ENCODE results near the gene PRRG3.
"Not testable (repeated sequence)": the region's sequence is repeated elsewhere in the genome, so short reads cannot be mapped to it uniquely, and the experiment has no call there.

The PRRG3 gene

GRCh38 chrX:151694661-151695582, at the start of gene PRRG3:
TSS of gene PRRG3 (plus strand) at chrX:151695458. CDS start at chrX:151698815, 3,357 bp downstream.
- no peak for DNase-seq (ENCODE audit: low read depth in 3 of 3, low spot score in 1 of 3)

- no peak for DNase-seq (ENCODE audit: low read depth in 3 of 3, low spot score in 1 of 3)
These were observed 20.0 kb upstream of the PRRG3 start for GRCh38 chrX:151675121-151675746.

DNA sequence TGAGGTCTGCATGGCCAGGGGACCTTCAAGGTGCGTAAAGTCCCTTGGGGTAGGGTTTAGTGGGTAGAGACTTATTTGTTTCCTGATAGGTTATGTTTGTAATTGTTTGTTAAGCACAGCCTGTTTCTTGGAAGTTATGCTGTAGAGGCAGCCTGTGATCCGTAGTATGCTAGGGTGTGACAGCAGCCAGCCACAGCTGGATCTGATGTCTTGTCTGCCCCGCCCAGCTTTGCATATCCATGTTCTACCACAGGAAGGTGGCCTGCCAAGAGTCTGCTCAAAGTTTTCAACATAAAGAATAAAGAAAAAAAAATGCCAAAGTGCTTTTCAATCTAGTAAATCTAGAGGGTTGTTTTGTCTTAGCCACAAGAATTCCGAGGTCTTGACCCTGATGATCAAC, 19.1 kb upstream of the PRRG3 start:
- DNase-seq (ENCODE audit: low read depth in 3 of 3, low spot score in 1 of 3): no peak

DNA sequence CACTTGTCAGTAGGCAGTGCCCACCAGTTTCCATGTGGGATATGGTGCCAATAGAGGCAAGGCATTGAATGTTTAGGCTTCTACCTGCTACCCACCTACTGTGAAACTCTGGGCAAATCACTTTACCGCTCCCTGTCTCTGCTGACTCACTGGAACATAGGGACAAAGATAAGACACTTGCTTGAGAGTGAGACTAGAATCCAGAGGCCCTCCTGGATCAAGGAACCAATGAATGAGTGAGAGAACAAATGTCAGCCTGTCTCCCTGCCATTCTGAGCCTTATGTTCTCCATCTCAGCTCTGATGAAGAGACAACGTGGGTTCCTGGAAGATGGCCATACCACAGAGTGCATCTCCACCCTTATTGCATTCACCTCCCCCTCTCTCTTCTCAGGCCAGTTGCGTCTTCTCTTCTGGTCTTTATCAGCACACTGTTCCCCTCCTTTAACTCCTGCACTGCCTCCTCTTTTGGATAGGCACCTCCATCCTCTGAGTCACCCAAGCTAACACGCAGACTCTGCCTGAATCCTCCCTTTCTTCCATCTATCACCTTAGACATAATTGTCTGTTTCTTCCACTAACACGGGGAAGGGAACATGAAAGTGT, 15.4 kb upstream of the PRRG3 start:
- no peak for DNase-seq (ENCODE audit: low read depth in 3 of 3, low spot score in 1 of 3)

DNA sequence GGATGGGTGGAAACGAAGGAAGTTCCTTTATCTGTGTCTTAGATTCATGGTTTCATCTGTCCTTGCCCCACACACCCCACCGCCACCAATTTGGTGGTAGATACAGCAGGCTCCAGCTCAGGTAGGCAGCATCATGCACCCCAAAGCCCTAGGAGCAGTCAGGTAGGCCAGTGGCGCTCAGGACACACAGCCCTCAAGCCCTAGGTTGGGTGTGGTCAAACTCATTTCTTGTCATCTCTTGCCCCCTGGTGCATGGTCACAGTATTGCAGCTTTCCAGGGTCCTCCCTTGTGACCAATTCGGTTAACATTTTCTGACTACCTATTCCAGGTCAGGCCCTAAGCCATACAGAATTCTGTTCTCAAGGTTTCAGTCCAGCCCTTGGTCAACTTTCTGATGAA, 14.5 kb upstream of the PRRG3 start:
- DNase-seq (ENCODE audit: low read depth in 3 of 3, low spot score in 1 of 3): peak in 1 of 3 donors; percentile 41

- DNase-seq (ENCODE audit: low read depth in 3 of 3, low spot score in 1 of 3): no peak
These were observed 7.6 kb upstream of the PRRG3 start for GRCh38 chrX:151687635-151688034.

GRCh38 chrX:151688695-151689094, 6.6 kb upstream of the PRRG3 start:
- no peak for DNase-seq (ENCODE audit: low read depth in 3 of 3, low spot score in 1 of 3)

GRCh38 chrX:151692825-151693224, 2.4 kb upstream of the PRRG3 start:
- no peak for DNase-seq (ENCODE audit: low read depth in 3 of 3, low spot score in 1 of 3)

DNA sequence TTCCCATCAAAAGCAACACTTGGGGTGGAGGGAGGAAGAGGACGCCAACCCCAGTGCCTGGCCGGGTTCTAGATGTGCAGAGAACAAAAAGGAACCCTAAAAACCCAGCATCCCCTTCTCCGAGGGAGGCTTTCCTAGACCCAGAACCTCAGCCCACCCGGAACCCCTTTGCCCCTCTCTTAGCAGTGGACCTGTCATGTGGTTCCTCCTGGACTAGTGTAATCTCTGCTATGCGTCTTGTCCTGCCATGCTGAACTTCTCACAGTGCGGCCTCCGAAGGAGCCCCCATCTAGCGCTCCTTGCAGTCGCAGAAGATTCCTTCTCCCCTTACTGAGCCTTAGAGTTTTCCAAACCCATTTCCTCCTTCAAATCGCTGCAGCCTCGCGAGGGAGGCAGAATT, 1.1 kb upstream of the PRRG3 start:
- DNase-seq (ENCODE audit: low read depth in 3 of 3, low spot score in 1 of 3): no peak

DNA sequence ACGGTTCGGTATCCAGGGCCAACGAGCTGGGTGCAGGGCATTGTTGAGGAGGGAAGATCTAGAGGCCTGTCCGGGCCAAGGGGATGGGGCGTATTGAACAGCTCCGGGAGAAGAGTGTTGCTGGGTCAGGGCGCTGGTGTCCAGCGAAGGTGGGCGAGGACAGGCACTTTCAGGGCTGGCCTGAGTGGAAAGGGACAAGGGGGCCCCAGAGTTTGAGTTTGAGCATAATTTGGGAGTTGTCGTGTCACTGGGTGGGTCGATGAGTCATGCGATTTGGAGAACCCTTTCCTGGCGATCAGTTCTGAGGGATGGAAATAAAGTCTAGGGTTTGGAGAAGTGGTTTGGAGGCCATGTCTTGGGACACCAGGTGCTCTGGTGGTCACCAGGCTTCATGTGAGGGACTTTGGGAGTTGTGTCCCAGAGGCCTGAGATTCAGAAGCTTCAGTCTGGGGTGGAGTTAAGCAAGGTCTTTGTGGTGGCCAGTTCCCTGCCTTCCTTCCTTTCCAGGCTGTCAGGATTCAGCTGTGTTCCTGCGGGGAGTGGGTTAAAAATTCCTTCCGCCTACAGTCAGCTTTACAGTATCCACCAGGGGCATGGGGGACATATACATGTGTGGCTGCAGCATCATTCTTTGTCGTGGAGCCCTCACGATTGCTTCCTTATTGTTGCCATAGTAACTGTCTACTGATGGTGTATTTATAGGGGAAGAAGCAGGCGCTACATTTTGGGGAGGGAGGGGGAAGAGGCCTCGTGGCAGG, 504 bp downstream of the PRRG3 start:
- DNase-seq (ENCODE audit: low read depth in 3 of 3, low spot score in 1 of 3): no peak

DNA sequence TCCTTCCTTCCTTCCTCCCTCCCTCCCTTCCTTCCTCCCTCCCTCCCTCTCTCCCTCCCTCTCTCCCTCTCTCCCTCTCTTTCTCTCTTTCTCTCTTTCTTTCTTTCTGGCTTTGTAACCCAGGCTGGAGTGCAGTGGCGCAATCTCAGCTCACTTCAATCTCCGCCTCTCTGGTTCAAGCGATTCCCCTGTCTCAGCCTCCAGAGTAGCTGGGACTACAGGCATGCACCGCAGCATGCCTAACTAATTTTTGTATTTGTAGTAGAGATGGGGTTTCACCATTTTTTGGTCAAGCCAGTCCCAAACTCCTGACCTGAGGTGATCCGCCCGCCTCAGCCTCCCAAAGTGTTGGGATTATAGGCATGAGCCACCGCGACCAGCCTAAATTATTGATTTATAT, 1.8 kb downstream of the PRRG3 start:
- not testable (repeated sequence) for DNase-seq (ENCODE audit: low read depth in 3 of 3, low spot score in 1 of 3)

- no peak for DNase-seq (ENCODE audit: low read depth in 3 of 3, low spot score in 1 of 3)
These were observed 2.3 kb downstream of the PRRG3 start for GRCh38 chrX:151697522-151697921.

DNA sequence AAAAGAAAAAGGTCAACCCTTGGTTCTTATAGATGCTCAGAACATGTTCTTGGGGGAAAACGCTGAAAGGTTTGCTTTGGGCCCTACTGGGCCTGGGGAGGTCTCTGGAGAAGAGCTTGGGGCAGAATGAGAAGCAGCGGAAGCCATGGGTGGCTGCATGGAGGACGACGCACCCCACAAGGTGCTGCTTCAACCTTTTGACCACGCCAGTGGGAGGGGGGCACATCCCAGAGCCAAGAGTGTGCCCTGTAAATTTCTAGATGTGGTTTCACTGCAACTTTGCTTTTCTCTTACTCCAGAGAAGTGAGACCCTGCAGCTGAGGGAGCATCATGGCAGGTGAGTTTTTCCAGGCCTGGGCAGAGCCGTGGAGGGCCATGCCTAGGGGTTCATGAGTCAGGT, 3.2 kb downstream of the PRRG3 start:
- DNase-seq (ENCODE audit: low read depth in 3 of 3, low spot score in 1 of 3): no peak

DNA sequence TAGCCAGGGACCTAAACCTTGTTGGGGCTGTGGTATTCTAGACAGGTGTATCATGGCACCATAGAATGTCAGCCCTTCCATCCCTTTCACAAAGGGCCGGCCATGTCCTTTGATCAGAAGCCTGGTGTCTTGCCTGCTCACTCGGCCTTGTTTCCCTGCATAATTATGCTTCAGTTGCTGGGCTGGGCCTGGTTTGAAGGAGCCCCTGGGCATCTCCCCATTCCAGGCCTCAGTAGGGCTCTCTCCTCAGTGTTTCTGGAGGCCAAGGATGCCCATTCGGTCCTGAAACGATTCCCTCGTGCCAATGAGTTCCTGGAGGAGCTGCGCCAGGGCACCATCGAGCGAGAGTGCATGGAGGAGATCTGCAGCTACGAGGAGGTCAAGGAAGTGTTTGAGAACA, 4.5 kb downstream of the PRRG3 start:
- DNase-seq (ENCODE audit: low read depth in 3 of 3, low spot score in 1 of 3): no peak

GRCh38 chrX:151700581-151700980, 5.3 kb downstream of the PRRG3 start:
- no peak for DNase-seq (ENCODE audit: low read depth in 3 of 3, low spot score in 1 of 3)

DNA sequence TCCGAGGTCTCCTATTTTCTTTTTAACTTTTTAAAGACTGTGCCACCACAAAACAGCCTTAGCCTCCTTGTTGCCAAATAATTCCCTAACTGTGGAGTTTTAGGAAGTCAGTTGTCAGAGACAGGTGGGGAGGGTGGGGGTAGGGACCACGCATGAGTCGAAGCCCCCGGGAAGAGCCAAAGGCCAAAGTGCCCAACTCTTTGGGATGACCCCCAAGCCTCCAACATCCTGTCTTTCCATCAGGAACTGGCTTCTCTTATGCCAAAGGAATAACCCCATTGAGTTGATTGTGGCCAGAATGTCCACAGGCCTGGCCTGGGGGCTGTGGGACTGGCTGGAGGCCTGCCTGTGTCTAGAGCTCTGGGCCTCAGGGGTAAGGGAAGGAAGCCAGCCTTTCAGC, 5.8 kb downstream of the PRRG3 start:
- no peak for DNase-seq (ENCODE audit: low read depth in 3 of 3, low spot score in 1 of 3)

DNA sequence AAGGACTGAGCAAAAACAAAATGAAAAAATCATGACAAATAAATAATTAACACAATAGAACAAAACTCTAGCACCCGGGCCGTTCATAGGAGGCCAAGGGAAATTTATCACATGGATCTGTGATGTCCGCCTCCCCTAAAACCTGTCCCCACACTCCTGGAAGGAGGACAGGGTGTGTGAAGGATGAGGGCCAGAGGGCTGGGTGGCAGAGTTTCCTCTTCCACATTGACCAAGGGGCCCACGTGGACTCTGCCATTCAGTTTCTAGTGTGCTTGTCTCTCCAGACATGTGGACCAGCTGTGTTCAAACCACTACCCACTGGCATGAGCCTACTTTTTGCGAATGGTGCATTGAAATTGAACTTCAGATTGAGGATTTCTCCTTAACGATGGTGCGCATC, 6.3 kb downstream of the PRRG3 start:
- no peak for DNase-seq (ENCODE audit: low read depth in 3 of 3, low spot score in 1 of 3)

DNA sequence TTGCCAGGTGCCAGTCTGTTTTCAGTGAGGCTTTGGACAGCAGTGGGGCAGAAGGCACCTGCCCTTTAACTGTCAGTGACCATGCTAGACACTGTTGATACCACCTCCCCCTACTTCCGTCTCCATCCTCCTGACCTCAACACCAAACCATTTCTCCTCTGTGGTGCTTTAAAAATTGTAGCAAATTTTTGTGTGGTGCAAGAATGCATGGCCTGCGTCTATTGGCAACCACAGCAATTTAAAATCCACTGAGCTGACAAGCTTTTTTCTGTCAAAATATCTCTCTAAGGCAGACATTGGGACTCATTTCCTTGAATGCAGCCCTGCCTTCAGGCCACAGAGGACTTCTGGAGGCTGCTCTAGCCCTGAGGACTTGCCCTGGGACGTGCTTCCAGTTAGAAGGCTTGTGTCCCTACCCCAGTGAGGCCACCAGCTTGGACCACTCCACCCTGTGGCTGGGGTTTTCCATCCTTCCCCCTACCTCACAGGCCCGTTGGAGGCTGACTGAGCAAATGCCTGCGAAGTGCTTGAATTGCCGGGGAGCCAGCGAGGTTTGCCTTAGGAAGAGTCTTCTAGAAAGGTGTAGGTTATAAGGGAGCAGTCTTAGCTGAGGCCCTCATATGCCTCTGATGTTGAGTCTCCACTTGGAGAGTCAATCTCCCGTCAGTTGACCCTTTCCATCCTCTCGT, 6.9 kb downstream of the PRRG3 start:
- DNase-seq (ENCODE audit: low read depth in 3 of 3, low spot score in 1 of 3): no peak

- DNase-seq (ENCODE audit: low read depth in 3 of 3, low spot score in 1 of 3): no peak
These were observed 7.6 kb downstream of the PRRG3 start for GRCh38 chrX:151702741-151703340.

- DNase-seq (ENCODE audit: low read depth in 3 of 3, low spot score in 1 of 3): no peak
These were observed 8.2 kb downstream of the PRRG3 start for GRCh38 chrX:151703487-151703886.

Data from stimulated activated CD4-positive, alpha-beta T cell treated with anti-CD3 and anti-CD28 coated beads, TNF-alpha, amount 100 ng/mL, for 1 hour (primary cell).